Fibroblast of skin of left quadriceps (primary cell): ENCODE data around the gene POPDC2.

Source experiments
- DNase-seq, 2 experiments: peaks; one replicate each; pipeline ENCODE4 v3.0.0-alpha.2; 2013; ENCODE audit warnings: low read depth in 2 of 2

The POPDC2 gene

DNA sequence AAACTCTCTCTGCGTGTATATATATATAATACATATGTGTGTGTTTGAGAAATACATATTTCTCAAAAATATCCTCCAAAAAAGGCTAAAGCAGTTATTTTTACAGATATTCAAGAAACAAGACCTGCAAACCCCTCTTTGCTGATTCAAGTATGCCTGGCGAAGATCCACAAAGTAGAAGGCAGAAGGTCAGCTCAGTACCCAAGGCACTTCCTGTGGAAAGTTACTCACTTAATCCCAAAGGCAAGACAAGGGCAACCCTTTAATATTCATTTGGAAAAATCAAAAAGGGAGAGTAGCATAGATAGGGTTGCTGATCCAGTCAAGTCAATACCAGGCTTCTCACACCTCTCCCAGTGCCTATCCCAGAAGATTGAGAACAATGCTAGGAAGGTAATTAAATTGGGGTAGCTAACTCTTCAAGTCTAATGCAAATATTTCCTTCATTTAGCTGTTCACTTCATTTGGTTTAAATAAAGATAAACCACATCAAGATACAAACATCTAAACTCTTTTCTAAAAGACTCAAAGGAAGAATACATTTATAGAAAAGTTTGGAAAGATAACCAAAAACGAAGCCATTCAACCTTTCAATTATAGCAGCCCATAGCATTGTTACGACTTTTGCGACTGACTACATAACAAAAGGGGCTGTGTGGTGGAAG is 9.6 kb upstream of the POPDC2 start:
- no peak for DNase-seq

DNA sequence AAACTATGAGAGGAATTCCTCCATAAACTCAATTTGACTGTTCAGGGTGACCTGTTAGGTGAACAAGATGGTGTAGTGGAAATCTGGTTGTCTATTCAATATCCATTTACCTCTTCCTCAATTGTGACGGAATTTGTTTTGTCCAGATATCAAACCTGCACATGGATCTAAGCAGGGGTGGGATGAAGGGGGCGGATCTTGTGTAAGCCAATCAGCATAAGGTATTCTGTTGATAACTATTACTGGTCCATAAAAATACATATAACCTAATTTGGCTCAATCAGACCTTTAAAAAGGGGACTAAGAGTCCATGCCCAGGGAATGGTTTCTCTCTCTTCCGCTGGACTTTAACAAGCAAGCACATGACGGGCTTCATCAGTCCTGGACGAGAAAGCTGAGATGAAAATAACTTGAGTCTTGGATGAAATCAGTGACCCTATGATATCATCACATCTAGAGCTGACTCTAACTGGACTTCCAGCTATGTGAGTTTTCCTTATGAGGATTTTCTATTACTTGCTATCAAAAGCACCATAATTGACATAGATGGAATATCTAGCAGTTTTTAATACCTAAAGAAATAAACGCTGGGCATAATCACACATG is 5.7 kb upstream of the POPDC2 start:
- no peak for DNase-seq

DNA sequence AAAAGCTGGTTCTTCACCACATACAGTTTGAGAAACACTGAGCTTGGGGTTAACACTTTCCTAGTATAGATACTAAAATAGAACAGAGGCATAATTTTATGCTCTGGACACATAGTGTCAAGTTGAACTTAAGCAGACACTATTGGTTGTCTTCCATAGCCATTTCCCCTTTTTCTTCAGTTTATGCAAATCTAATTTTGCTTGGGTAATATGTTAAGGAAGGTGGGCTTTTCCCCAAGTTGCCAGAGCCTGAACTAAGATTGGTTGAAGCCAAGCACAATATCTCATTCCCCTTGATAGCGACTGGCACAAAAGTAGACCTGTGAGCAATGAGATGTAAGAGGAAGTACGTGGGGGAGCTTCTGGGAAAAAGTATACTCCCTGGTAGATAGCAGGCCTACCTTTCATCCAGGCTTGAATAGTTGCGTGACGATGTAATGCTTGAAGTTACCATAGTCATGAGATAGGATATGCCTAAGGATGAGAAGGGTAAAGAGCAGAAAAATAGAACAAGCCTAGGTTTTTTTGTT is 4.5 kb upstream of the POPDC2 start:
- DNase-seq, result no peak

DNA sequence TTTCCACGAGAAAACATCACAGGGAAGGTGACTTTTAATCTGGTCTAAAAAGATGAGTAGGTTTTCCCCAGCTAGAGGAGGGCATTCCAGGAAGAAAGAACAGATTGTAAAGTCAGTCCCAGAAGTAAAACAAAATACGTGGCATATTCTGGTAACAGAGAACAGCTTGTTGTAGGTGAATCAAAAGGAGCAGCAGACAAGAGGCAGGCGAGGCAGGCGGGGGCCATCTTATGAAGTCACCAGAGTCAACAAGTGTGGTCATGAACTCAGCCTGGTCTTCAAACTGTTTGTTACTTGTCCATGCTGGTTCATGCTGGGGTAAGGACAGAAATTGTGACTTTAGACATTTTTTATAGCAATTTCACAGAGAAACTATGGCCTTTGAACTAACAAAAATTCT is 4.0 kb upstream of the POPDC2 start:
- no peak for DNase-seq

DNA sequence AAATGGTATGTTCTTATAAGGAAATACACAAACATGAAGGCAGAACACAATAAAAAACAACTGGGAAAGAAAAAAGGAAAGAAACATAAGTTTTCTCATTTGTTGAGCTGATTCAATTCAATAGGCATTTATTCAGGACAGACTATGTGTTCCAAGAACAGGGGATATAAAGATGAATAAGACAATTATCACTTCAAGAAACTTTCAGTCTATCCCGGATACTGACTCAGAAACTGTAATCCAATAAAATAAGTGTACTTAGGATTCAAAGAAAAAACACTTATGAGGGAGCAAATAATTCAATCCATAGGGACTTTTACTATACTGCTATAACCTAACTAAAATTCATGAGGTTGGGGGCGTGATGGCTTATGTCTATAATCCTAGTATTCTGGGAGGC is 3.5 kb upstream of the POPDC2 start:
- no peak for DNase-seq

DNA sequence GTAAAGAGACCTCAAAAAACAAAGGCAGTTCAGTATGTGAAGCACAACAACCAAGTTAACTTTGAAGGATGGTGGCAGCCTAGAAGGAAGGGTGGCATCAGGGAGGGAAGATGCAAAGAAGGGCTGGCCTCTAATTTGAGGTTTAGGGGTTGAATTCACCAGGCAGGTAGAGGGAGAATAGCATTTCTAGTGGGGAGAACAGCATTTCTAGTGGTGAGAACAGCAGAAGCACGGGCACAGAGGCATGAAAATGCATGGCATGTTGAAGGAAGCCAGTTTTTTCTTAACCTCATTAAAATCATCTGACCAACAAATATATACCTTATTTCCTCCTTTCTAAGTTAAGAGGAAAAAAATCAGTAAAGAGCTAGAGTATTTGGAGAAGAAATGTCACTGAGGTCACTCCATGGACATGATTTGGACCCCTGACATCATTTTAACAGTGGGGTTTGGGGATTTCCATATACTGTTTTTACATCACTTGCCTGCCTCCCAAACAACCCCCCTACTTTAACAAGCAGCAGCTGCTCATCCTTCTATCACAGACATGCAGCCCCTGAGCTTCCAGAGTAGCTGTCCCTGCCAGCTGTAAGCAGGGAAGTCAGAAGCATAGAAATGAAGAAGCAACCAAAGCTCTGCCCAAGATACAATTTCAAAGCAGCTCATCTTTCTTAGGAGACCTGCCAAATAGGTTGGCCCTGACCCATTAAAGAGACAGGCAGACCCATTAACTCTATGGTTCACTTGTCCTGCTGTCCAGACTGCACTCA is 2.4 kb upstream of the POPDC2 start:
- DNase-seq, result peak in 1 of 2 experiments; percentile 27

DNA sequence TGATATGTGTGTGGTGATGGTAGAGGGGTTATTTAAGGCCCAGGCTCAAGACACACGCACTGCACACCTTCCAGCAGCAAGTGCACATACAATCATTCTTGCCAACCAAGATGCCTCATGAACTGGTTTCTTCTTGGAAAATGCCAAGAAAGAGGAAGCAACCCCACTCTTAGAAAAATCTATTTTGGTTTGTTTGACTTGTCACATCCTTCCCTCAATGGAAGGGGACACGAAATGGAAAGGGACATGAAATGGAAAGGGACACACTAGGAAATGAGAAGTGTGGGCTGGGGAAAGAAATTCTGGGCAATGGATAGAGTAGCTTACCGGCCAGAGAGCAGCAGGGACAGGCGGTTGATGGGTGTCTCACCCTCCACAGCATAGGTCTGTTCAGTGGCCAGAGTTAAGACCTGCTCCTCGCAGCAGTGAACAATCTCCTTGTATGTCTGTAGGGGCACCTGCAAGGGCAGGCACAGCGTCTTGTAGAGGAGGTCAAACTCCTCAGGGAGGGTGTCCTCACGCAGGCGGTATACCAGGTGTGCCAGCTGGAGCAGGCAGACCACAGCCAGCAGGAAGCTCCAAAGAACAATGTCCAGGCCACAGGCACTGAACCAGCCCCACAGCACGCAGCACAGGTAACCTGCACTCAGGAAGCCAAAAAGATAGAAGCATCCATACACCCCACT is 640 bp downstream of the POPDC2 start:
- no peak for DNase-seq

DNA sequence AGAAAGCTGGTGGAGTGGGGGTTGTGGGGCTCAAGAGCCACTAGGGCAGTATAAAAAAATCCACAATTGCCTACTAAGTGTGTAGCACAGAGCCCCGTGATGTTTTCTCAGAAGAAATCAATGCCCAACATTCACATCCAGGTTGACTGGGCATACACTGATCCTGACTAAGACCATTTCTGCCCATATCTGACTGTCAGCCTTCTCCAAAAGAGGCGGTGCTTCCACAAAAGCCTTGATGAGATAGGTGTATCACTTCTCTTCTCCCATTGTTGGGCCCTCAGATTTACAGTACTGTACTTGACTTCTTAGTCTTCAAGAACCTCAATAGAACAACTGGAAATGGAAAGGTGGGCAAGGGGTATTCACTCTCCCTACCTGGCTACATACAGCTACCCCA is 1.4 kb downstream of the POPDC2 start:
- DNase-seq, result no peak

DNA sequence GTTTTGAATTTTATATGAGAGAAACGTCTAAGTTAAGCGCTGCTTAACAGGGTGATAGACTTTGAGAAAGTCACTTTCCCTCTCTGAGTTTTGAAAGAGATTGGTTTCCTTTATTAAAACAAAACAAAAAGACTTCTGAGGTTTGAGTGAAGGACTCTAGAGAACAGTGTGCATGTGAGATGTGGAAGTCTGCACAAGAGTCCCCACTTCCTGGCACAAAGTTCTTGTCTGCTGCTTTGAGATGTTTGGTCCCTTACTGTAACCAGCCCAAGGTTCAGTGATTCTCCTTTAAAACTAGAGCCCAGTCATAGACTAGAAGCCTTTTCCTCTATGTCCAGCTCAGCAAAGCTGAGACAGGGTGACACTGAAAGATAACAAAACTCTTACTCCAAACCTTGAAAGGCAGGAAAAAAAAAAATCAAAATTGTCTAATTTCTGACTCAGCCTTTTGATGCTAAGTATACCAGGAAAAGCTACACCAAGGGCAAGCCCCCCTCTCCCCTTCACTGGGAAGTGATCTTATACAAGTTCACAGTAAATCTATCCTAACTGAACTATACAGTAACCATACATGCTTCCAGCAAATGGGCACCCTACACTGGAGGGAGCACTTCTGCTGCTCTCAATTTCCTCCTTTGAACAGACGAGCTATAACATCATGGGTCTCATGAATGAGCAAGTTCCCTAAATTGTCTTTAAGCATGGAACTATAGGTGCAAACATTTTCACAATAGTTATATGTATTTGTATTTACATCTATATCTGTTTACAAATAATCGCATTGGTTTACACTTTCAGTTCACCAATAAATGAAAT is 2.3 kb downstream of the POPDC2 start:
- DNase-seq, result no peak

DNA sequence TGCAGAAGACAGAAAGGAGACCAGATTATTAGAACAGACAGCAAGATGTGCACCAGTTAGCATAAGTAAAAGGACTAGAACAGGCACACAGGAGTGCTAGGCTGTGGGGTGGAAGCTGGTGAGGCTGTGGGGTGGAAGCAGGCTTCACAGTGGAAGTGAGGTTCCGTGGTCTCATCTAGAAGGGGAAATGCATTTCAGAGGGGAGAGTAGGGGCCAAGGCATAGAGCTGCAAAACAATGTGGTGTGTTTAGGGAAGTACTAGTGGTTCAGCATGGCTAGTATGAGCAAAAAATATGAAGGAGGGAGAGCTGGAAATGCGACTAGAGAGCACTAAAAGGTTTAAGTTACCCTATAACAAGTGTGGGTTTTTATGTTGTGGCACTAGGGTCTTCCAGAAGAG is 6.5 kb downstream of the POPDC2 start:
- no peak for DNase-seq

DNA sequence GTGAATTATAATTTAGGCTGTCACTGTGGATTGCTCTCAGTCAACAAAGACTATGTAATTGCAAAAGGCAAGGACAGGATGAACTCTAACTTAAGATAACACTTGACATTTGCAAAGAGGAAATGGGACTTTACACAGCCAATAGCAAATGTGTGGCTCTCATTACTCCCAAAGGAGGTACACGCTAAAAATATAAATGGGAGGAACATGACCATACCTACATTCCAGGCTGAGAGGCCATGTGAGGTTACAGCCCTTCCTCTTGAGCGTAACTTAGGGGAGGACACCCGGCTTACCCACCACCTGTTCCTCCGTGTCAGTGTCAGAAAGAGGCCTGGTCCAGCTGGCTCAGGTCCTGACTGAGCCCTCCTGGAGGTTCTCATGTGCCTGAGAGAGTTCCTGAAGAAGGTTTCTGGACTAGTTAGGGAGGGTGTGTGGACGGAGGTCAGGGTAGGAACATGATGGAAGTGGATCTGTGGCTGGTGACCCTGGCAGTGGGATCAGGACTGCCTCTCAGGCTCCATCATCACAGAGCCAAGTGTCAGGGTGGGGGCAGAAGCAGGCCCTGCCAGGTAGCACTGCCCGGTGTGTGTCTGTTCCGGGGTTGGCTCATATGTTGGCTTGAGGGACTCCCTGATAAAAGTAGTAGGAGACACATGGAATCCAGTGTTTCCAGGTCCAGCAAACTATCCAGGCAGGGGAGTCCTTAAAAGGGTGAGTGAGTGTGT is 7.9 kb downstream of the POPDC2 start:
- no peak for DNase-seq

DNA sequence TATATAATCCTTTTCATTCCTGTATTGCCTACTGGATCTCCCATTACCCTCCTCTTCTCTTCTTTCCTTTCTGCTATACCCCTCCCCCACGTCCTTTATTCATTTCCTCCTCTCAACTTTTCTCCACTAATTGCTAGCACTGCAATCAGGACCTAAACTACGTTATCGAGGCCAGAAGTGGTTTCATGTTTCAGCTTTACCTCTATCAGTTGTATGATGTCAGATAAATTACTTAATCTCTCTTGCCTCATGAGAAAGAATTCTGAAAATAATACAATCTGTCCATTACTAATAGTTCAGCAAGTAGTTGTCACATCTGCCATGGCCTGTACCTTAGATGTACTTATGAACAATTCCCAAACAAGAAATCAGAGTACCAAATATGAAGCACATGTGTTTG is 10.6 kb downstream of the POPDC2 start:
- no peak for DNase-seq

DNA sequence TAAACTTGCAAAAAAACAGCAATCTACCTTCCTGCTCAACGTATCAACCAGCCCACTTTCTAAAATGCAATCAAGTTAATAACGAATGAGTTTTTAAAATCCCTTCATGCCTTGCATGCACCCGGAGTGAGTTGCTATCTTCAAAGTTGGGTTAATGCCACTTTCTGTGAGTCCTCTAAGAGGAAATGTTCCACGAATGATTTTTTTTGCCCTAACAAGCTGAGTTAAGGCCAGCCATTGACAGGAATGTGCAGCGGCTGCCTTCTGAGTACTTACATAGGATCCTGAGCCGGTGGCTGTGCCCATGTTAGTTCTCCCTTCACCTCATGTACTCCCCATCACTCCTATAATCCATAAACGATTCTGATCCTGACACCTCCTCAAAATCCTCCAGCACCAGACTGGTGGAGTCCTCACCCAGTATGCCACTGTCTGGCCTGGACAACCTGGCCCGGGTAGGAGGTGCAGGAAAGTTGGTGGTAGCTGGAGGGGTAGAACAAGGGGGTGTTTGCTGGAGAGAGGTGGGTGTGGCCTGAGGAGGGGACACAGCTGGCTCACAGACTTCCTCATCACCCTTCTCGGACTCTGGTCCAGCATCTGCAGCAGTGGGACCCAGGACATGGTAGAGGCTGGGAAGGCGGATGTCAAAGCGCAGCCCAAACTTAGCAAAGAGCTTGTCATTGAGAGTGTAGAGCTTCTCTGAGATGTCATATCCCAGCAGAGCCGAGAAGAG is 12.4 kb downstream of the POPDC2 start:
- no peak for DNase-seq

DNA sequence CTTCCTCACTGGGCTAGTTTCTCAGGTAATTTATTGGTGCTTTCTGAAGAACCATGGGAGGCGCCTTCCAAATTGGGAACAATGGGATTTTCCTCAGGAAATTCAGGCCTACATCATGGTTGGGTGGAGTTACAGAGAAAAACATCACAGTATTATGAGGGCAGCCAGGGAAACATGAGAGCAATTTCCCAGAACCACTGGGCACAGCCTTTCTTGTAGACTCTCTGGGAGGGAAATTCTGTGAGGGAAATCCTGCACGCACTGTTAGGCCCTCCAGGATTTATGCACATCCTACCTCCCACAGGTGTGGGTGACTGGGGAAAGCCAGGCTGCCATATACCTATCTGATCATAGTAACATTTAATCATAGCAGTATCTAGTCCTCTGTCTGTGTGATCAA is 13.2 kb downstream of the POPDC2 start:
- DNase-seq, result no peak

DNA sequence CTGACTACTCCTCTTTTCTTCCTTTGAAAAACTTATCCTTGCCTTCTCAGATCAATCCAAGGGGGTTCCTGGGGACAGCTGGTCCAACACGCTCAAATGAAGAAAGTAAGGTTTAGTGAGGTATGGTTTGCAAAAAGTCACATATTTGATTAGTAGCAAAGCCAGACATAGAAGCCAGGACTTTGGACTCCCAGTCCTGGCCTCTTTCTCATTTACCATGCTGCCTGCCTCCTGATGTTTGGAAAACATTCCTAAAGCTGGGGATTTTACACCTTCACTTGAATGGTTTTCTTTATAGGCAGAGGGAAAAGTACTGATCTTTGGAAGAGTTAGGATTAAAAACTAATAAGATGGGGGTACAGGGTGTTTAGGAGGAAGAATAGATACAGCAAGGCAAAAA is 14.6 kb downstream of the POPDC2 start:
- DNase-seq, result no peak

DNA sequence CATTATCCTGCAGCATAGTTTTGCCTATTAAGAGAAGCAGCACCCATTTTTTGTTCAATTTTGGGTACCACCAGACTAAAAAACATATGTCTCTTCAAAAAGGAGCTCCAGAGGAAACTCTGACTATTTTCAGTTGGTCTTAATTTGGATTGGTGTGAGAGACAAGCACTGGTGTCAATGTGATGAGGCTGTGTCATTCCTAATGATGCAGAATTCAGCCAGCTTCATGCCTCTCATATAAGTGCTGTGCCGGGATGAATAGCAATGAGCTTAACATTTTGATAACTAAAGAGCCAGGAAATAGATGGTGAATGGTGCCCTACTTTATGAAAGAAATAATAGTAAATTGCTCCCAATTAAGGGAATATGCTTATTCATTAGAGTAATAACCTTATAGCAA is 15.9 kb downstream of the POPDC2 start:
- no peak for DNase-seq

DNA sequence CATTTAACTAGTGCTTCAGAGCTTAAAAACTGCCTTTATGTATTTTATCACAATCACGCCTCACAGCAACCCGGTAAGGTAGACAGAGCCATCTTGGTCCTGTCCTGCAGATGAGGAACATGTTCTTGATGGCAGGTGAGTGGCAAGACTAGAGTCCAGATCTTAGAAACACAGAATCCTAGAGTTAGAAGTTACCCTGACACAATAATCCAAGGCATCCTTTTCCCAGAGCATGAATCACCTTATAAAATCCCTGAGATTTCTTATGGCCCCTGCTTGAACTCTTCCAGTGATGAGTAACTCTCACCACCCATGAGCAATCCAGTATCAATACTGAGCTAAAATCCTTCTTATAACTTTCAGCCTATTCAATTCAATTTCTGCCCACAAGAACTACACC is 16.9 kb downstream of the POPDC2 start:
- peak; percentile 58 to 59 for DNase-seq

DNA sequence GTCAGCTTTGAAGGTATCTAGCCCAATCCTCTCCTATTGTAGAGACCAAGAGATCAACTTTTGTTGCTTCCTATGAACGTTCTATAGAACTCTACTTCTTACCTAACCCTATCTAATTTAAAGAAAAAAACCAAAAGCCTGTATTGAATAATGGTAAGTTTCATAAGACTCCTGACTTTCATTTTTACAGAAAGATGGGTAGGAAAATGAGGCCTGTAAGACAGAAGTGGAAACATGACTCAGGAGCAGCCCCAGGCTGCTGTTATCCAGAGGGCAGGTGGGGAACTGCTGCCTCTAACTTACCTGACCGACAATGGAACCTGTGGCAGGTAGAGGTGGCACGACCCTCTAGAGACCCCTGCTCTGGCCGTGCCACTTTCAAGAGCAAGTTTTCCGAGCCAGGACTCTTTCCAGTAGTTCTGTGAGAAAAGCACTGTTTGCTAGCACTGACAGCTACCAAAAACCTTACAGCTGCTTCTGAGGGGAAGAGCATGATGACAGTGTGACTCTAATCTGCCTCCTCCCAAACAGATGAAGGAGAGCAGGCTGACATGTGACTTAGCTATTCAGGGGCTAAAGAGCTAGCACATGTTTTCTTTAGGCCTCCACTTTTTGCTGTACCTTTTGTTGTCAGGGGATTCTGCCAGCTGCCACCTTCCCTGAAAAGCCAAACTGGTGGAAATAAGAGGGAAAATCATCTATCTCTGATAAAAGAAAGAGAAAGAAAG is 17.5 kb downstream of the POPDC2 start:
- no peak for DNase-seq

DNA sequence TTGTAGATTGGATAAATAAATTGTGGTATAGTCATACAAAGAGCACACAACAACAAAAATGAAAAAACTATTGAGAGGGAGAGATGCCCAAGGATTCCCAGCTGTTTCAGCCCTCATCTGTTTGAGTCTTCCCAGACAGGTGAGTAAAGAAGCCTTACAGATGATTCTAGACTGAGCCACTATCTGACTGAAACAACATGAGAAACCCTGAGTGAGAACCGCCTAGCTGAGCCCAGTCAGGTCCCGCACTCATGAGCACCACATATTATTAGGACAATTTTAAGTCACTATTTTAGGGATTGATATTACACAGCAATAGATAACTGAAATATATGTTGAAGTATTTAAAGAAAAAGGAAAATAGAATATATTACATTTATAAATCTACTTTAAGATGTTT is 19.0 kb downstream of the POPDC2 start:
- no peak for DNase-seq
